HG02642 (cell line): ENCODE measurements around the gene FAM131A.

ENCODE experiments used
- ATAC-seq: cut with Tn5 transposase; IDR thresholded peaks from one replicate; pipeline ENCODE4 v1.9.1; 2021; ENCODE audit warnings: mild to moderate bottlenecking; ENCODE audit not compliant: unreplicated experiment, poor library complexity

The FAM131A gene

DNA sequence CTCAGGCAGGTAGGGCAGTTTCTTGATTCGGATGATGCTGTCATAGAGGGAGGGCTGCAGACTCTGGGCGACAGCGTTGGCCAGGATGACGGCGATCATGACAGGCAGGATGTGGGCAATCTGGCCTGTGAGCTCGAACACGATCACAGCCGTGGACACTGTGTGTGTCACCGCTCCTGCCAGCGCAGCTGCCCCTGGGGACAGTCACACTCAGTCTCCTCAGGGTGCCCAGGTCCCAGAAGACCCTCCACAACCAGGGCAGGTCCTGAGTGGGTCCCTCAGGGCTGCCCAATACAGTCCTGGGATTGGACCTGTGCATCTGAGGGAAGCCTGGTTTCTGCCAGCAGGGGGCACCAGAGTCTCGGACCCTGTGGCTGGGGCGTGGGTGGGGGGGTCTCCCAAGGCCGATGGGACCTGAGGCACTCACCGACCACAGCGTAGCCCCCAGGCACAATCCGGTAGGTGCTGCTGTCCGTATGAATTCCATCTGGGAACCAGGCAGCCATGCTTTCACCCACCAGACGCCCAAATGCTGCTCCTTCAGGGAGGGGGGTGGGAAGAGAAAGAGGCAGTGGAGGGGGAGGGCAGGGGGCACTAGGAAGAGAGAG lies 16.8 kb downstream of the FAM131A start:
- ATAC-seq = peak; percentile 49

DNA sequence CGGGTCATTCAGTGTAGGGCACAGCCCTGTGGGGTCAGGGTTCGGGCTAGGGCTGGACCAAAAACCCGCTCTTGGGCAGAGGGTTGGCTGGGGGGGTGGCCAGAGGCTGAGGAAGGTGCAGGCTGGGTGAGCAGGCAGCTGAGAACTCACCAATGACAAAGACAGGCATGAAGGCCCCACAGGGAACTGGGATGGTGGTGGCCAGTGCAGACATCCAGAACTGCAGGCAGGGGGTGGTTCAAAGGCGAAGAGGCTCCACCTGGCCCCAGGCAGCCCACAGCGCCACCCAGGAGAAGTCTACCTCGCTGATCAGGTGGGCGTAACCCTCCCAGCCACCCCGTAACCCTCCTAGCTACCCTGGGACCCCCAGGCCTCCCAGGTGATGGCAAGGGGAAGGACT lies 17.4 kb downstream of the FAM131A start:
- ATAC-seq = no peak

DNA sequence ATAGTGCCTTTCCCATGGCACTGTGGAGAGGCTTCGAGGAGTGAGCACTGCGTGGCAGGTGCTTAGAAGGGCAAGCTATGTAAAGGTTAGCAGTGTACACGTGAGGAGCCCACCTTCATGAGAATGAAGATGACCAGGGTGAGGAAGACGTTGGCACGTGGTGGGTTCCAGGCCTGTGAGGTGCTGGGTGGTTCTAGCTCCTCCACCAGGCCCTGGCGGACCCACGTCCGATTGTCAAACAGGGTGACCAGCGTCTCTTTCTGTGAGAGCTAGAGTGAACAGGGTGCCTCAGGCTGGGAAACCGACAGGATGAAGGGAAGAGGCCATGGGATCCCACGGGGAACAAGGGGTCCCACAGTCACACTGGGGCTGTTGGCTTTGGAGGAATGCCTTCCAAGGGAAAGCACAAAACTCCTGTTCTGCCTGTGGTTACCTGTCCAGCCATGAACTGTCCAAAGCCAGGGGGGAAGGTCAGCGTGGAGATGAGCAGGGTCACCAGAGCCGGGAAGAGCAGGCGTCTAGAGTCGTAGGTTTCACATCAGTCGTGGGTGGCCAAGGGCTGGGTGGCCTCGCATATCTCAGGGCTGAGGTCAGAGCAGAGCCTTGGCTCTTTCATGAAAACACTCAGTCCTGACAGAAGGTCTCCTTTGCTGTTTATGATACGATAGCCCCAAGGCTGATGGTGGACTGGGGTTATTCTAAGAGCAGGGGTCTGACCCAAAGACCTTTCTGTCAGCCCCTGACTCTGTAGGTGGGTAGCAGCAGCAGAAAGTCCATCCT lies 18.1 kb downstream of the FAM131A start:
- no peak for ATAC-seq

DNA sequence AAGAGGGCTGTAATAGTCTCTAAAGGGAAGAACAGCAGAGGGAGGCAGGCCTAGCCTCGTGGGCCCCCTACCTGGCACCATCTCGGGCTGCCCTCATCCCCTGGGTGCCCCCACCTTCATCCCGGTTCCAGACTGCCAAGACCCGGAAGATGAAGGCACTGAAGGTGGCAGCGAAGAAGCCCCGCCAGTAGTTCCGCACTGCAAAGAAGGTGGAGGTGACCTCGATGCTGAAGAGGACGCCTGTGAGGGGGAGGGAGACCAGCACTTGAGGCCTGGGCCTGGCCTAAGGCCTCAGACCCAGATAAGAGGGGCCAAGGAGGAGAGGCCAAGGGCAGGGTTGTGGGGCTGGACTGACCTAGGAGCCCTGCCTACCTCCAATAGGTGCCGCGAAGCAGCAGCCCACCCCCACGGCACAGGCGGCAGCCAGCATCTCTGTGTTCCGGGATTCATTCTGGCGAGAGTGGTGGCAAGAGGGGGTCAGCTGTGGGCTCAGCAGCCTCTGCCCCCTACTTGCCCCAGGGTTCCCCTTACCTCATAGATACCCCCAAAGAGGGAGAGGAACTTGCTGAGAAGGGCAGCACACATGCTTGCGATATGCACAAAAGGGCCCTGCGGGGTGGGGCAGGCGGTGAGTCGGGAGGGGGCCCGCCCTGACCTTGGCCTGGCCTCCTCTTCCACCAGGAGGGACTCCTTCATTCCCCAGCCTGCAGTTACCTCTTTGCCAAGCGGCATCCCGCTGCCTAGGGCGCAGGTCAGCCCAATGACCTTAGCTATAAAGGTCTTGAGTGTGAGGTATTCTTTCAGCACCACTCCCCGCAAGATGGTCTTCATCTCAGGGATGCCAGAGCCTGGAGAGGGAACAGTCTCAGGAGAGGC lies 20.1 kb downstream of the FAM131A start:
- no peak for ATAC-seq

DNA sequence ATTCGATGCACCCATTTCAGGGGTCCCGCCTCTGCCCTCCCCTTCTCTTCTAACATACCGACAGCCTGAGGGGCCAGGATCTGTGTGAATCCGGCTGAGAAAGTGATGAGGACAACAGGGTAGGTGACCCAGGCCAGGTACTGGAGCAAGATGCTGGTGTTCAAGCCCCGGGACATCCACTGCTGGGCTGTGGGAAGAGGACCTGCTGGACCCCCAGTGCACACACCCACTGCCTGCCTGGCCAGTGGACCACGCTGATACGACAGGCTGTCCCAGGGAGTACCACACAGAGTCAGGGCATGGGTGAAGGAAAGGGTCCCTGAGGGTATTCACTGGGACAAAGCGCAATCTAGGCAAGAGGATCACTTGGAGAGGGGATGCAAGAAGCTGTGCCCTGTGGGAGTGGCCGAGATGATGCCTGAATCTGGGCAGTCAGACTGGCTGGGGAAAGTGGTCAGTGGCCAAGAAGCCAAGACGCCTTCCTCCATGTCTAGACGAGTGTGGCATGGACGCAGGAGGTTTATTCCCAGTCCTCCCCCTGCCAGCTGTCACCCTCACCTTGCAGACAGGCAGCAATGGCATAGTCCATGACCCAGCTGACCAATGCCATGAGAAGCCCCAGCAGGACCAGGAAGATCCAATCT lies 20.8 kb downstream of the FAM131A start:
- no peak for ATAC-seq

DNA sequence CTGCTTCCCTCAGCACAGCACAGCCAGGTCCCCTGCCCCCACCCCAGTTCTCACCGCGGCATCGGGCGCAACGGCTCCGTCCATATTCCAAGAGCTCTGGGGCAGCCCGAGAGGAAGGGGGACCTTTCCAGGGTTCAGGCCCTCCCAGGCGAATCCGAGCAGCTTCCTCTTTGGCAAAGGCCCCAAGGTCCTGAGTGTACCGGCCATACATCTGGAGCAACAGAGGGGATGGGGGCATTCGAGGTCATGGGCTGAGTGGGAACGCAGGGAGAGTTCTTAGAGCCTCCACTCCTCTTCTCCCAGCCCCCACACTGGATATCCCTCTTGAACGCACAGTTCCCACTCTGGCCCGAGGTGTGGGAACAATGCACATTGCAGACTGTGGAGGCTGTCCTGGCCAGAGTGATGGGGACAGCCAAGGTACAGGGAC lies 21.5 kb downstream of the FAM131A start:
- no peak for ATAC-seq

DNA sequence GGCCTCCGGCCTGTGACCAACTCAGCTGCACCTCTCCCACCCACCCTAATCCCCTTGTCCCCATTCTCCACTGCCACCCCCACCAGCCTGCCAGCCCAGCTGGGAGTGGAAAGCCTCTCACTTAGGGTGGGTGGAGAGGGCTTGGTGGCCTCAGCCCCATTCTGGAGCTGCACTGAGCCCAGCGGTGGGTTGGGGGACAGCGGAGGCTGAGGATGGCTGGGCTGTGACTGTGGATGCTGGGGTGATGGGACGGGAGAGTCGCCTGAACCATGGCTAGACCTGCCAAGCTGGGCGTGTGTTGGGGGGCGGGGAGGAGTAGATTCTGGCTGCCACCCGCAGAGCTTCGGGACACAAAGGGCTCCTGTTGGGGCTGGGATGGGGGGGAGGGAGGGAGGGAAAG lies 22.2 kb downstream of the FAM131A start:
- ATAC-seq = no peak

DNA sequence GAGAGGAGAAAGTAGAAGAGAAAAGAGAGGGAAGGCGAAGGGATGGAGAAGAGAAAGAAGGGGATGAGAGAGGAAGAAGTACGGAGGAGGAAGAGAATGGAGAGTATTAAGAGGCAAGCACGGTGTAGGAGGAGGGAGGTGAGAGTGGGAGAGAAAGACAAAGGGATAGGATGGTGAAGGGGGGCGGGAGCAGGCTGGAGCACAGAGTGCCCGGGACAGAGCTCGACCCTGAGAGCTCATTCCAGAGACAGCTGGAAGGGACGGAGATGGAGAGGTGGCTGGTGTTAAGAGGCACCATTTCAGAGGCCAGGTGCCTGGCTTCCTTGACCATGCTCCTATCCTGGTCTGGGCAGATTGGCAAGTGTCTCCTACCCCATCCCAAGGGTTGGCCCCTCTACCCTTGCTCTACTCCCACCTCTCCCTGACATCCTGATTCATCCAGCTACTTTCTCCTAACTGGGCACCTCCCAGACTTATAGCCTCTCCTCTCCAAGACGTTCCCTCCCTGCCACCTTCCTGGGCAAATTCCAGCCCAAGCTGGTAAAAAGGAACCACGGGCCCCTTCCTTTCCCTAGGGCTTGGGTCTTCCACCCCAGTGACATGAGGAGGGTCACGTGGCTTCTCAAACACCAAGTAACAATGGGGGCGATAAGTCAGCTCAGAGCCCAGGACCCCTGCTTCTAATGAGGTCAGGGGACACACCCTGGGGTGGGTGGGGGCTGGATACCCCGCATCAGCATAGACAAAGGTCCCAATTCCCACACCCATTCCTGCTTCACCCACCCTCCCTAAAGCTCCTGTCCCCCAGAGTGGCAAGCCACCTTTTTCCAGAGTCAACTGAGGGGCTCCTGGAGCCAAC lies 22.9 kb downstream of the FAM131A start:
- ATAC-seq = no peak

DNA sequence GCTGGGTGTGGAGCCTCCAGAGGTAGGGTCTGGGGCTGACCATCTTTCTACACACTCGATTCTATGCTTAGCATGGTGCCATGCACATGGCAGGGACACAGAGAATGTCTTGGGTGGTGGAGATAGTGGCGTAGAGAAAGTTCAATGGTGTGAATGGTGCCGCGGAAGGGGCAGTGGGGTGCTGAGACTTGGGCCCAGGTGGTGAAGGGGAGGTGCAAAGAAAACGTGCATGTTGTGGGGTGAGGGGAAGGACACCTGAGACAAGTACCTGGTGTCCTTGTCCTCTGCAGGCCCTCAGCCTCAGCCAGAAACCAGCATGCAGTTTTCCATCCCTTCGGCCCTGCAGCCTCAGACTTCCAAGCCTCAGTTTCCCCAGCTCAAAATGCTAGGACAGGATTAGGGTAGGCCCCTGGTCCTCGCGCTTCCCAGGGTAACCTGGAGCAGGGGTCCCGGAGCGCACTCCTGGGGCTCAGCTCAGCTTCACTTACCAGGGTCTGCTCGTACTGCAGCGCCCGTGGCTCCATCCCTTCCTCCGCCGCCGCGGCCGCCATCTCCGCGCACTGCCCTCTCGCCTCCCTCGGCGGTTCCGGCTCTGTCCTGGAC lies 23.6 kb downstream of the FAM131A start:
- ATAC-seq = peak; percentile 4

DNA sequence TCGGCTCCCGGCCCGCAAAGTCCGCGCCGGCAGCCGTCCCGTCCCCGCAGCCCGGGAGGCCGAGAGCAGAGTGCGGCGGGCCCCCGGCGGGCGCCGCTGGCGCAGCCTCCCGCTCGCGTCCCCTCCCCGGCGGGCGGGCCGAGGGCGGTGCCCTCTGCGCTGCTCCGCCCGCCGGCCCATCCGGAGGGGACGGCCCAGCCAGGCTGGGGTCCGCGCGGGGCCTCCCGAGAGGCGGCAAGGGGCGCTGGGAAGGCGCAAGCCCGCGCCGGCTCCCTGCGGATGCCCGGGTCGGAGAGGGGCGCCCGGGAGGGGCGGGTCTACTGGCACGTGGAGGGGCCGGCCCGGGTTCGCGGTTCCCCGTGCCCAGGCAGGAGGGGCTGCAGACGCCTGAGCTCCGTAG lies 24.1 kb downstream of the FAM131A start, which contains the start of the genes CLCN2 and POLR2H:
TSS of gene CLCN2 (minus strand) at position 74 of the 400 bp plus-strand sequence. CDS start 126 bp downstream, outside the sequence.
TSS of gene POLR2H (plus strand) at position 179 of the 400 bp plus-strand sequence. CDS start 1,783 bp downstream, outside the sequence.
- ATAC-seq = peak; percentile 41

DNA sequence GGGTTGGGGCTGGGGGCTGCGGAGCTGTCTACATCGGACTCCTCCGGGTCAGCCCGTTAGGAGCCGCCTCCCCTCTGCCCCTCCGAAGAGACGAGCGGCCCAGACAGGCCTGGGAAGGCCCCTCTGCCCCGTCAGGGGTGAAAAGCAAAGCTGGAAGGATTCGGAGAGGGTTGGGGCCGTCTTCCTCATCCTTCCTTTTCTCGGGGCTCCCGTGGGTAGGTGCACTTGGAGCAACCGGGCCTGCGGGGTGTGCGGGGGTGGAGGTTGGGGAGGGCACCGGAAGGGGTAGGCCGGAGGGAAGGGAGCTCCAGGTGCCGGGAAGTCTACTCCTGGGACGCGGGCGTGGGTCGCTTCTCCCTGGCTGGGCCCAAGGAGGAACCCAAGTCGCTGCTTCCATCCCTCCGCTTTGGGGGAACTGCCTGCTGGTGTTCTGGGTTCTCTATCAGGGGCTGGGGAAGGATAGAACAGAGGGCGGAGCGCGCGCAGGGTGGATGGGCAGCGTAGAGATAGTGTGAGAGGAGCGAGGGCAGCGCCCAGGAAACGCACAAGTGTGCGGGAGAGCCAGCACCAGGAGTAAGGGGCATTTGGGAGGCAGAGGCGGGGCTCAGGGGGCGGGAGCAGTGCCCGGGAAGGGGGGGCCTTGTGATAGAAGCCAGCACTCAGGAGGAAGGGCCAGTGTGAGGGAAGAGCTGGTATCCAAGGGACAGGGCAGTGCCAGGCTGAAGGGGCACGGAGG lies 24.7 kb downstream of the FAM131A start:
- ATAC-seq = peak; percentile 3

DNA sequence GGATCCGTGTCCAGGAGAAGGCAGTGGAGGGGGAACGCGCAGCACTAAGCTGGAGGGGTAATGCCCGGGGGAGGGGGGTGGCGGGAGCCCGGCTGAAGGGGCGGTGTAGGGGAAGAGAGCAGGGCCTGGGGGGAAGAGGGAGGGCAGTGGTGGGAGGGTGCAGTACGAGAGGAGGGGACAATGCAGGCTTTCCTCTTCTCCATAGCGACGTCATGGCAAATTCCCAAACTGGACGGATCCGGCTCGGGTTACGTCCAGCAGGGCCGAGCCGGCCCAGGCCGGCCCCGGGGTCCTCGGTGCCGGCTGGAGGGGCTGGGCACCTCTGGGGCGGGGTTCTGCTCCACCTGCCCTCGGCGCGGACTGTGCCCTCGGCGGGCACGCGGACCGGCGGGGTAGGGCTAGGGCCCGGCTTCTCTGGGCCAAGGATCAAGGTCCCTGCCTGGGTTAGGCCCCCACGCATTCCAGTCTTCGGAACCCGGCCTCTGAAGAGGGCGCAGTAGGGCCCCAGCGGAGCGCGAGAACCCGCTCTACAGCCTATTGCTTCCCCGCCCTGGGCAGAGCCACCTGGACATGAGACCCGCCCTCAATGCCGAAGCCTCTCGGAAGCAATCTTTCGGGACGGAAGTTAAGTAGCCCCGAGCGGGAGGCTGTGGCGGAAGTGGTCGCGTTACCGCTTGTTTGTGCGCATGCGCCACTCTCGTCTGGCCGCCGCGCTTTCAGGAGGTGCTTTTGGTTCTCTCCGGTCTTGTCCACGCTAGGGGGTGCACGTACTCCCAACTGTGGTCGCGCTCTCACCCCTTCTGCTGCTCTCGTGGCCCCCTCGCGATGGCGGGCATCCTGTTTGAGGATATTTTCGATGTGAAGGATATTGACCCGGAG lies 25.5 kb downstream of the FAM131A start:
- ATAC-seq = peak; percentile 86

DNA sequence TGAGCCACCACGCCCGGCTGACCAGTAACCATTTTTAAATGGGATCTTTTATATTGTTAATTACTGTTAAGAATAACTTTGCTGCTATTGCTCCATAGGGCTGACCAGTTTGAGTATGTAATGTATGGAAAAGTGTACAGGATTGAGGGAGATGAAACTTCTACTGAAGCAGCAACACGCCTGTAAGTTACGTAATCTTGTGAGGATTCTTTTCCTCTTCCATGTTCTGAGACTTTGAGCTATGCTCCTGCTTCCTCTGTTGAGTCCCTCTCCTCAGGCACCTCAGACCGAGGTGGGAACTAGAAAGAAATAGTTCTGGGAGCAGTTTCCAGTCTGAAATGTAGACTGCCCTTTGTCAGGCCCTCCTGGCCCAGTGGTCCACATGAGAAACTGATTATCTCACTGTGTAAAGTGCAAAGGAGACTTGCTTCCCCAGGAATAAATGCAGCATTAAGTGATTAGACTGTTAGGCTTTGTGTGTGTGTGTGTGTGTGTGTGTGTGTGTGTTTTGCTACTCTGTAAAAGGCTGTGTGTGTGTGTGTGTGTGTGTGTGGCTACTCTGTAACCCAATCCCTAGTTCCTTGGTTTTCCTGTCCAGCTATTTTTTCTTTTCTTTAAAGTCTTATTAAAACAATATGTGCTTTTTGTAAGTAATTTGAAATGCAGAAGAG lies 29.4 kb downstream of the FAM131A start:
- ATAC-seq = no peak

DNA sequence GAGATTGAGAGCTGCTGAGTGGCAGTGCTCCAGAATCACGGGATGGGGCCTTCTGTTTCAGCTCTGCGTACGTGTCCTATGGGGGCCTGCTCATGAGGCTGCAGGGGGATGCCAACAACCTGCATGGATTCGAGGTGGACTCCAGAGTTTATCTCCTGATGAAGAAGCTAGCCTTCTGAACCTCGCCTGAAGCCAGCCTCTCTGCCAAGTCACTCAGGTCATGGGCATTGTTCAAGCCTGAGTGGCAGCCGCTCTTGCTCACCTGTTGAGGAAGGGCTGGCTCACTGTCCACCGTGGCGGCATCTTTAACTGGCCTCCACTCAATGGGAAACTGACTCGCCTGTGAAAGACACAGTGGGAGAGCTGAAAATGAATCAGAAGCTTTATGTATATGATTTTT lies 30.7 kb downstream of the FAM131A start:
- no peak for ATAC-seq

DNA sequence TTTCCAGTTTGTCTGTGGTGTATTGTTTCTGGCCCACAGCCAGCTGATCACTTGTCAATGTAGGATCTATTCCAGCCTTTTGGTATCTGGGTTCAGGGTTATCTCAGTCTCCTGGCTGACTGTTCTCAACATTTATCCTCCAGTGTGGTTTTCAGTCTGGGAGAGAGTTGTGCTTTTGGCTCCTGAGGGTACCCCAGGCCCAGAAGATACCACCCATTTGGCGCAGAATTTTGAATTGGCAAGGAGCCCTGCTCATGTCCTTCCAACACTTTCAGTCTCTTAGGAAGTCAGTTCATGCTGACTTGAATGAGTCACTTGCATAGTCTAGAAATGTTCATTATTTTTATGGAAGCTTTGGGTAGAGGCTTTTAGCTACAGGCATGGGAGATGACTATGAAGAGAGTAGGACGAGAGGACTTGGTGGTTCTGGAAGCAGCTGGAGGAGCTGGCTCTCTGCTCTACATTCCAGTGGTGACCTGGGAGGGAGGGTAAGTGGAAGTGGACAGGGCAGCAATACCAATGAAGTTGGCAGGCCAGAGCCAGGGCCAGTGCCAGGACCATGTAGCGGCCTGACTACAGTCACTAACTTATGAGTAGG lies 31.3 kb downstream of the FAM131A start:
- no peak for ATAC-seq

DNA sequence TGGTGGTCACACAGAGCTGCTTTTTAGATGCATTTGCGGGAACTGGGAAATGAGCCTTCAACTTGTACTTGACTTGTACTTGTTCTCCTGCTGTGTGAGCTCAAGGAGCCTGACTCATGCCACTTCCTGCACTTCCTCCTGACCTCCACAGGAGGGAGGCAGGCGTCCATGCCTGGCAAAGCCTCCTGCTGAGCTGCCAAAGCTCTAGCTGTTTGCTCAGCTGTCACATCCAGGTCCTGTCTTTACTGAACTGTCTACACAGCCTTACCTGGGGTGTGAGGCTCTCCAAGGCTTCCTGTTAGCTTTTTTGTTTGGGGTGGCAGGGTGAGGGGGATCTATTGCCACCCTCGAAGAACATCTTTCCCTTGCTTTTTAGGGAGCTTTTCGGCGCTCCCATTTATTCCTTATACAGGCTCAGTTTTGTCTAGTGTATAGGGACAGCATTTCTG lies 34.2 kb downstream of the FAM131A start:
- peak; percentile 65 for ATAC-seq
